HG03108 (cell line): ENCODE results near the gene KBTBD13.
A peak's percentile ranks its signal among the peaks of the same experiment; 100 is the strongest.

Experiments used
- ATAC-seq: cut with Tn5 transposase; IDR thresholded peaks from one replicate; pipeline ENCODE4 v1.9.1; 2021; ENCODE audit warnings: moderate library complexity; ENCODE audit not compliant: unreplicated experiment

KBTBD13 gene

DNA sequence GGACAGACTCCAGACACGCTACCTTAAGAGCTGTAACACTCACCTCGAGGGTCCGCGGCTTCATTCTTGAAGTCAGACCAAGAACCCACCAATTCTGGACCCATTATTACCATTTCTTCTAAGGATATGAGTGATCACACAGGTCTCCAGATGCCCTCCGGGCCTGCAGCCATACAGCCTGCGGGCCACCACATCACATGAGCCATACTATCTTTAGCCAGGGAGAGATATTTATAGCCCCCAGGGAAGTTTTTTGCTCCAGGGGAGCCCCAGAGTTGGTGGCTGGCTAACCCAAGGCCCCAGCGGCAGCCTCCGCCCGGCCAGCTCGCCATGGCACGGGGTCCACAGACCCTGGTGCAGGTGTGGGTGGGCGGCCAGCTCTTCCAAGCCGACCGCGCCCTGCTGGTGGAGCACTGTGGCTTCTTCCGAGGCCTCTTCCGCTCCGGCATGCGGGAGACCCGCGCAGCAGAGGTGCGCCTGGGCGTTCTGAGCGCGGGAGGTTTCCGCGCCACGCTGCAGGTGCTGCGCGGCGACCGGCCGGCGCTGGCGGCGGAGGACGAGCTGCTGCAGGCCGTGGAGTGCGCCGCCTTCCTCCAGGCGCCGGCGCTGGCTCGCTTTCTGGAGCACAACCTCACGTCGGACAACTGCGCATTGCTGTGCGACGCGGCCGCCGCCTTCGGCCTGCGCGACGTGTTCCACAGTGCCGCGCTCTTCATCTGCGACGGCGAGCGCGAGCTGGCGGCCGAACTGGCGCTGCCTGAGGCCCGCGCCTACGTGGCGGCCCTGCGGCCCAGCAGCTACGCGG lies at the start of gene KBTBD13:
KBTBD13 (plus strand) TSS at position 261 of the 805 bp plus-strand sequence; CDS start at position 331, 70 bp downstream.
- ATAC-seq: no peak

DNA sequence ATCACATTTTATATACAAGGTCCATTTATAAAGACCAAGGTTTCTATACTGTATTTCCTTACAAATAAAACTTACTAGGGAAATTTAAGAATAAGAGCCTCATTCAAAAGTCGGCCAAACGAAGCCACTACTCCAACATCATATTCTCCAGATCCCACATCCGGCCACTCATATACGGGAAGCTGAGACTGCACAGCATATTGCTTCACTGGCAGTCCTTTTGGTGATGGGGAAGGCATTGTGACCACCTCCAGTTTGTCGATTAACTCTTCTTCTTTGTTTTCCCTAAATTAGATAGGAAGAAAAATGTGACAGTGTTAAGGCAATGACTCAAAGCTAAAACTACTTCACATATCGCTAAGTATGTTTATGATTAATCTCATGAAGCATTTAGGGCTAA lies 49.8 kb upstream of the KBTBD13 start:
- ATAC-seq: no peak

DNA sequence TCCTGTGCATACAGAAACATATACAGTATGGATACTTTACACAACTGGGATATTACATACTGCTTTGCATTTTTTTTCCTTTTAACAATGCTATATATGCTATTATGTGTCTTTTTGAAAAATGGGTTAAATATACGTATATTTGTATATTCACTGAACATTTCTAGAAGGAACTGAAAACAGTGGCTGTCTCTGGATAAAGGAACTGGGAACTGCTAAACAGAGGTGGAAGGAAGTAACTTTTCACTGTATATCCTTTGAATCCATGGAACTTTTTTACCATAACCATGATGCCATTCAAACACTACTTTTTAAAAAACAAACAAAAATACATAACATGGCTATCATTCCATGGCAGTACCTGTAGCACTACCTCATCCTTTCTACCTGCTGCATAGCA lies 49.0 kb upstream of the KBTBD13 start:
- ATAC-seq: no peak

DNA sequence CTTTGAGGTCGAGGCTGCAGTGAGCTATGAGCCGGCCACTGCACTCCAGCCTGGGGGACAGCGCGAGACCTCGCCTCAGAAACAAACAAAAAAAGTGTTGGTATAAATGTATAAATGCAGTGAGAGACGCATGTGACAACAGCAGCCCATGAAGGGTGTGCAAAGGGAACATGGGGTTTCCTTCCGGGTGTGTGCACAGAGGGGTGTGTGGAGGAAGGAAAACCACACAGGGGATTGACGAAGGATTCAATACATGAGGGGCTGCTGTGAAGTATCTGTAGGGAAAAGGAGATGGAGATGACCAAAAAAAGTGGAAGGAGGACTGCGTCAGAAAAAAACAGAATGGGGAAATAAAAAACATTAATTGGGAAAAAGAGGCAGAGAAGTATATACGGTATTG lies 48.2 kb upstream of the KBTBD13 start:
- ATAC-seq: no peak

DNA sequence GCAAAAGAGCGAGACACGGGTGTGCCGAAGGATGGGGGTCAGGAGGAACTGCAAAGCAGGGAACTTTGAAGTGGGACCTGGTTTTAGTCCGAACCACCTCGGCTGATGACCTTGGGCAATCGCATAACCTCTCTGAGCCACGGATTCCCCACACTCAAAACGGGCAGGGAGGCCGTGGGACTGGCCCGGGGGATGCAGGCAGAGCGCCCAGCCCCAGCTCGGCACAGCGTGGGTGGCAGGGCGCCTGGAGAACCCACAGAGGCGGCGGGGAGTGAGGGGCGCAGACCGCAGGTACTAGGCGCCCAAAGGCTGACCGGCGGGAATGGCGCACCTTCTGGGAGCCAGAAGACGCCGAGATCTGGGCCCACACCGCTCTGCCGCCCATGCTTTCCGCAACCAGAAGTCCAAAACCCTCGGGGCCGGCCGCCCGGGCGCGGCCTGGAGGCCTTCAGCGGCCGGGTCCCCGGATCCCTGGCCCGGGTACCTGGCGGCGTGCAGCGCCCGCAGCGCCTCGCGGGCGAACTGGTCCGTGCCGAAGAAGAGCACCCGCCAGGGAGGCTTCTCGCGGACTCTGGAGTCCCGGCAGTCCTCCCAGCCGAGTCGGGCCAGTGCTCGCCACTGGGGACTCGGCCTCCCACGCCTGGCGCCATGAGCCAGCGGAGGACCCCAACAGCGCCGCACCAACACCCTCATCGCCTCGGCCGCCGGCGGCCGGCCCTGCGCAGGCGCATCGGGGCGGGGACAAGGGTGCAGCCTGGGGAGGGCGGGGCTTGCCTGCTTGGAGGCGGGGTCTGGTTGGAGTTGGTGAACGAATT lies 47.4 kb upstream of the KBTBD13 start, which contains the start of gene MTFMT:
MTFMT (minus strand) TSS at position 719 of the 815 bp plus-strand sequence; CDS start at position 693, 26 bp downstream.
- ATAC-seq: peak; percentile 65

DNA sequence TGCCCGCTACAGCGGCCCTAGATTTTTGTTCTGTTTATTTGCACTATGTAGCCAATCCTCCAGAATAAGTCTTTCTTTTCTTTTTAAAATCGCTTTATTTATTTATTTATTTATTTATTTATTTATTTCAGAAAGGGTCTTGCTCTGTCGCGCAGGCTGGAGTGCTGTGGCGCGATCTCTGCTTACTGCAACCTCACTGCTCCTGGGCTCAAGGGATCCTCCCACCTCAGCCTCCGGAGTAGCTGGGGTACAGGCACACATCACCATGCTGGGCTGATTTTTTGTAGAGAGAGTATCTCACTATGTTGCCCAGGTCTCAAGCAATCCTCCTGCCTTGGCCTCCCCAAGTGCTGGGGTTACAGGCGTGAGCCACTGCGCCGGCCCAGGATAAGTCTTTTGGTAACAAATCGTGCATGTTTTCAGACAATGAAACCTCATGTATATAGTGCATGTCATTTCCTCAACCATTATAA lies 46.8 kb upstream of the KBTBD13 start:
- ATAC-seq: no peak

DNA sequence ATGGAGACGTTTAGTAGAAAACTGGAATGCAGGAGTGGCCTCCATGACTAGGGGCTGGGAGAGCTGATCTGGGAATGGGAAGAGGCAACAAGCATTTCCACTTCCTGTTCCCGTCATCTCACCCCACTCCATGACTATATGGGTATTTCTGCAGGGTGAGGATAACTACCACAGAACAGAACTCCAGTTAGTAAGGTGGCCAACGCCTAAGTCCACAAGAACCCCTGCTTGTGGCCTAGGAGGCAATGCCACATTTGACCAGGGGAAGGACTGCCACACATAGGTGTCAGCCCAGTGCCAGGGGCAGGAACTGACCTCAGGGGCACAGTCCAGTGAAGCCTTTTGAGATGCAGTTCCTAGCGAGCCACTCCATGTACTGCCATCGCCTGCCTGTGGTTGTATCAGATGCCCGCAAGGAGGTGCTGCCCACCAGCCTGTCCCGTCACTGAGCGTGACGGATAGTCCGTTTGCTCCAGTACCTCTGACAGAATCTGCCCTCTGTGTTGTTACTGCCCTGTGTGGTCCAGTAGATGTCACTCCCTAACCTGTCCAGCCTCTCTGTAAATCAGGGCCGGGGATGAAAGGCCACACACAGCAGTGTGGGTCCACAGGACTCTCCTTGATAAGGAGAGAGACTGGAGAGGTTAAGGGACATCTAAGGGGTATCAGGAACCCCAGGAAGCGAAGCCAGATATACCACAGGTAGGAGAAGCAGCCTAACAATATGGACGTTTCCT lies 43.6 kb upstream of the KBTBD13 start:
- no peak for ATAC-seq

DNA sequence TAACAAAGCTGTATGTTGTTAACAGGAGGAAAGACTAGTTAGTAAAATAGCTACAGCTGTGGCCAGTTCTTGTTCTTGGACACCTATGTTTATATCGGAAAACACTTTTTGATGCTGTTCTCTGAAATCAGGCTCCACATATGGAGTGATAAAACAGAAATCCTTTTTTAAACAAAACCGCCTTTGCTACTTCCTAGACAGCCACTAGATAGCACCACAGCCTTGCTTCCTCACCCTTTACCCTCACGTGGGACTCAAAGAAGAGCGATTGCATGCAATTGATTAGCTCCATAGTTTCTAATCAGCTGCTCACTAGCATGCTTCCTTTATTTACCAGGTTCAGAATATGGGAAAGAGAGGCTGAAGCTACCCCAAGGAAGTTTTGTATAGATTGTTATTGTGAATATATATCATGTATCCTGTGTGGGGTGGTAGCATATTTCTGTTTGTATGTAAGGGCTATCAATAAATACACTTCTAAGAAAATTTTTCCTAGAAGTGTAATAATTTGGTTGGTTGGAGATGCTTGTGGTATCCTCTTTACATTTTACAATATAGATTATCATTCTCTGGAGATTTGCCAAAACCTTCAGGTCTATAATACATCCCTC lies 42.8 kb upstream of the KBTBD13 start:
- no peak for ATAC-seq

DNA sequence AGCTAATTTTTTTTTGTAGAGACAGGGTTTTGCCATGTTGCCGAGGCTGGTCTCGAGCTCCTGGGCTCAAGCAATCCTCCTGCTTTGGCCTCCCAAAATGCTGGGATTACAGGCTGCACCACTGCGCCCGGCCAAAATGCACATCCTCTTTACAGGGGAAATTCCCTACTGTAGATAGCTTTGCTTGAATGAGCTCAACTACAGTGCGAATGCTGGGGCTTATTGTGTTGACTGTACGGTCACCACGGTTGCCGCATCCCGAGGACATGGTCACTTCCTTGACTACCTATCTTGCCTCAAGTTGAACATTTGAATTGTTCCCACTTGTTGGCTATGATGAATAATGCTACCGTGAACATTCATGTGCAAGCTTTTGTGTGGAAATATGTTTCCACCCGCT lies 41.8 kb upstream of the KBTBD13 start:
- no peak for ATAC-seq

DNA sequence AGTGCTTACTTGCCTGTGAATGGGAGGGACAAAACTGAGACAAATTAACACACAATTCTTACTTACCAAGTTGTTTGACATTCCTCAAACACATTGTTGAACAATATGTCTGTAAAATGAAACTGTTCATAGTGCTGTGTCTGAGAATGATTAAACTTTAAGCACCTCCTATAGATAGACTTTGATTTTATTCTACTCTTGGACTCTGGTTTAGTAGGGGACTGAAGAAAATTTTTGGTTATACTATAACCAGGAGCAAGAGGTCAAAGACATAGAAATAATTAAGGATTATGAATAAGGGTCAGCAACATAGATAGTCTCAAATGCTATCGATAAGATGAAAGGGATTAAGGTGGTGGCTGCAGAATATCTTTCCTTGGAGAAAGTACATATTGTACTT lies 39.2 kb upstream of the KBTBD13 start:
- ATAC-seq: no peak

DNA sequence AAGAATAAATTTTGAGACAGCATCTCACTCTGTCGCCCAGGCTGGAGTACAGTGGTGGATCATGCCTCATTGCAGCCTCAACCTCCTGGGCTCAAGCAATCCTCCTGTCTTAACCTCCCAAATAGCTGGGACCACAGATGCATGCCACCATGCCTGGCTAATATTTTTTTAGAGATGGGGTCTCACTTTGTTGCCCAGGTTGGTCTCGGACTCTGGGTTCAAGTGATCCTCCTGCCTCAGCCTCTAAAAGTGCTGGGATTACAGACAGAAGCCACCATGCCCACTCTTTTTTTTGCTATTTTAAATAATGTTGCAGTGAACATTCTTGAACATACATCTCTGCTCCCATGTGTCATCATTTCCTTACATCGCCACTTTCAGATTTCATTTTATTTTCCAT lies 38.1 kb upstream of the KBTBD13 start:
- no peak for ATAC-seq

DNA sequence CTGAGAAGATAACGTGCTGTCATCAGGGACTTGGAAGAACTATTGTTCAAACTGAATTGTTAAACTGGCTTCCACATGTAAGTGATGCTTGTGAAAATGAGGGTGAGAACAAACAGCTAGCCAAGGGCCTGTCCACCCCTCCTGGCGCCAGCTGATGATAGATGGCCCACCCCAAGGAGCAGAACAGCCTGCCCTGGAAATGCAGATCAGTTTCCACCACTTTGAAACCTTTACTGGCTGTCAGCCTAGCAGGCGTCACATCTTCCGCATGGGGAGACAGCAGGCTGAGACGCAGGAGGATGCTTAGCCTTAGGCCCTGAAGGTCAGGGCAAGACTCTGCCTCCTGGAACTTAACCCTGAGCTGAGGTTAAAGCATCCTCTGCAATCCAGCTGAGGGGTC lies 37.7 kb upstream of the KBTBD13 start:
- ATAC-seq: no peak

DNA sequence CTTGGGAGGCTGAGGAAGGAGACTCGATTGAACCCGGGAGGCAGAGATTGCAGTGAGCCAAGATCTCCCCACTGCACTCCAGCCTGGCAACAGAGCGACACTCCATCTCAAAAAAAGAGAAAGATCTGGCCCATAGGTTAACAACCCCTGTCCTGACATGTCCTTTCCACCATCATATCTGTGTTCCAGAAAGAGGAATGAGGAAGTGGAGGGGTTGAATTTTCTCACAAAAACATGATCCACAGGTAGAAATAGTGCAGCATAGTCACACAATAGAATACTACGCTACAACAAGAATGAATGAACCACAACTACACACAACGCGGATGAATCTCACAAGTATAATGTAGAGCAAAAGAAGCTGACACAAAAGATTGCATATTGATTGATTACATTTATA lies 36.1 kb upstream of the KBTBD13 start:
- ATAC-seq: no peak

DNA sequence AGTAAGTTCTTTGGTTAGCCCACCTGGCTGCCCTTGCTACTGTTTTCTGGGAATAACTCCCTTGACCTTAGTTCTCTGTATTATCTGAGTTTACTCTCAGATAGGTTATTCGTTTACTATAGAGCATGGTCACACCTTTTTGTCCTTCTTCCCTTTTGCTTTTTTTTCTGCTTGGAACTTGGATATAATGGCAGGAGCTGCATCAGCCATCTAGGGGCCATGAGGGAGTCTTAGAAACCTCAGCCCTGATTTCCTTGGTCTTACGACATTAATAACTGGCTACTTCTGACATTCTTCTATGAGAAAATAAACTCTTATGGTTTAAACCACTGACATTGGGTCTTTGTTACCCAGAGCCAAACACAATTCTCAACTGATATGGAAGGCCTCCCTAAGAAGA lies 34.8 kb upstream of the KBTBD13 start:
- no peak for ATAC-seq

DNA sequence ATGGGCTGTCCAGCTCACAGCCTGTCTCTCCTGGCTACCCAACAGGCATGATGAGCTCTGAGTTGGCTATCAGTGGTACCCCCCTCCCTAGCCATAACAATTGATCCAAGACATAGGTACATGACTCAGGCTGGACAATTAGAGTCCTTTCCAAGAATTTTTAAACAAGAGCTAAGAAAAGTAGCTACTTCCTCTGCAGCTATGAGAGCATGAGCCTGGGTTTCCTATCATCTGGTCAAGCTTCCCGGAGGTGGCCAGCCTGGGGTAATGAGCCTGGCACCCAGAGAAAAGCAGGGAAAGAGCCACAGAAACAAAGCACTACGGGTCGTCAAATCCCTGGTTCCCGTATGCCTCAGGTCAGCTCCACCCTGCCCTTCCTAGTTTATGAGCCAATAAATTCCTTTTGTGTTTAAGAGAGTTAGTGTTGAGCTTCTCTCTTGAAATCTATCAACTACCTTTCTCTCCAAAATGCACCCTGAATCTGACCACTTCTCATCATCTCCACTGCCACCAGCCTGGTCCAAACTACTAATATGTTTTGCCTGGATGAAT lies 33.7 kb upstream of the KBTBD13 start:
- no peak for ATAC-seq

DNA sequence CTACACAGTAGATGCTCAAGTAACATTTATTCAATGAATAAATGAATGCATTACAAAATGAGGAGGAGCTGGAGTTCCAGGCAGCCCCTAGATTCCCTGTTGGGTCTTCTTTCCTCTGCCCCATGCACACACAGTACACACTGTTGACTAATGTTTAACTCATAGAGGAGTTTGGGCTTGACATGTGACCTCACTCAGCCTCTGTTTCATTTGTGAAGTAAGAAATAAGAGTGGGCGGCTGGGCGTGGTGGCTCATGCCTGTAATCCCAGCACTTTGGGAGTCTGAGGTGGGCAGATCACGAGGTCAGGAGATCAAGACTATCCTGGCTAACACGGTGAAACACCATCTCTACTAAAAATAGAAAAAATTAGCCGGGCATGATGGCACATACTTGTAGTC lies 32.3 kb upstream of the KBTBD13 start:
- peak; percentile 64 for ATAC-seq

DNA sequence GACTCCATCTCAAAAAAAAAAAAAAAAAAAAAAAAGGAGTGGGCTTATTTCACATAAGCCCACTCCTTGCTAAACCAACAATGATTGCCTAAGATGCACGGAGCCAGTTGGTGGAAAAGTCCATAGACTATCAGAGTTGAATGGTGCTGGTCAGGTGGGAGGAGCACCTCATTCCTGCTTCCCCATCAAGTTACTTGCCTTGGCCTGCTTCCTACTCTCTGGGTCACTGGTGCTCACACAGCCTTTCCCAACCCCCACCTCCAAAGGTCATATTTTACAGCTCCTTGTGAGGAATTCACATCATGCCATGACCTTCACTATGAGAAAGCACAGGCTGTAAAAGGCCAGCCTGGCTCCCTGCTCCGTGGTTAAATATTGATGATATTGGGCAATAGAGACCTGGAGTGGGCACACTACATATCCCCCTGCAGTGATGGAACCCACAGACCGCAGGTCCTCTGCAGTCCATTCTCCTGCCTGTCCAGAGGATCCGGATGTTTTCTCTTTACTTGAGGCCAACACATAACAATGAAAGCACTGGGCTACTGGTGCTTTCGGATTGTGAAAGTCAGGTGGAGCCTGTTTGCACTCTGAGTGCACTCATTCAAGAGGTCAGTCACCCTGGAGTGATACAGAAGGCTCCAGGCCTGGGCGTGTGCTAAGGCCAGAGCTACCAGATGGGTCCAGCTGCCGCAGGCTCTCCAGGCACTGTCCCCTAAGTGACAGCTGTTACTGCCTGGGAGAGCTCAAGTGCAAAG lies 31.6 kb upstream of the KBTBD13 start, which contains the start of gene SLC51B:
SLC51B (plus strand) TSS at position 664 of the 758 bp plus-strand sequence. CDS start 4,618 bp downstream, outside the sequence.
- ATAC-seq: no peak

DNA sequence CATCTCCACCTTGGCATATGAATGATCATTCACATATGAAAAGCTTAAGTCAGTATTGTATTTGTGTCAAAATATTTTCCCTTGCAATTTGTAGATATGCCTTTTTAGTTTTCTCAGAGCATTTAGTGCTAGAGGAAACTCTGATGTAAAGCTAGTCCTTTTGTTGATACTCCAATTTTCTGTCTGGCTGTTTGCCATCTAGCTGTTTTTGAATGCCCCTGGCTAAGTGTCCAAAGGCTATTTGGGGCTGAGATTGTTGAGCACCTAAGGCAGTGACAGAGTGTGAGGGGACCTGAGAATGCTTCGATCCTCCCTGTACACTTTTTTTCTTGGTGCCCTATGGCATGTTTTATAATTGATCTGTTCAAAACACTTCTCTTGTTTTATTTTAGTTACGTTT lies 28.3 kb upstream of the KBTBD13 start:
- no peak for ATAC-seq

DNA sequence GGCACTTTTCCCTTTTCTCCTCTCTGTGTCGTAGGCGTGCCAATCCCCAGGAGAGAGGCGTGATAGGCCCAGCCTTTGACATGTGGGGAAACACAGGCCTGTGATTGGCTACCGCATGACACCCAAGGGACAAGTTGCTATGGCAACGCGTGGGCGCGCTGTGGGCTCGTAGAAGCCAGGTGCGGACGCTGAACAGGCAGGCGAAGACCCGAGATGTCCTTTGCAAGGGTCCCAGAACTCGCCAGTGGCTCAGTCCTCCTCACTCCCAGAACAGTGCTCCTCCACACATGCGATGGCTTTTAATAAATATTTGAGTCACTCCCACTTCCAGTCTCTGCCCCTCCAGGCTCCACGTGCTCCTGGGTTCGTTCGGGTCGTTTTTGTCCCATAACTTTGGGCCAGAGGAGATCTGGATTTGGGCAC lies 27.1 kb upstream of the KBTBD13 start:
- ATAC-seq: peak; percentile 63

DNA sequence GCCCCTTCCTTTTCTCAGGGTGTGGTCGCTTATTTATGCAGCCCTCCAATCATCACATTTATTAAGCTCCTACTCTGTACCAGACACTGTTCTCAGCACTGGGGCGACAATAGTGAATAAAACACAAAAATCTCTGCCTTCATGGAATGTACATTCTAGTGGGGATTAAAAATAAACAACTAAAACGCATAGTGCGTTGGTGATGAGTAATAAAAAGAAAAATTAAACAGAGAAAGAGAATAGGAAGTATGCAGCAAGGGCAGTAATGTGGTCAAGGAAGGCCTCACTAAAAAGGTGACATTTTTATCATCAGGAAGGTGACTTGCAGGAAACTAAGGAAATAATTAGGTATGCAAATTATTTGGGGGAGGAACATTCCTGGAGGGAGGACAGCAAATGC lies 26.3 kb upstream of the KBTBD13 start:
- ATAC-seq: no peak
